Mesenchymal stem cell (in vitro differentiated cells and primary cell): ENCODE measurements around the gene IGFBP7.

Source experiments
- DNase-seq: peaks from one replicate; pipeline ENCODE4 v3.0.0-alpha.2; 2013
- H2AFZ ChIP-seq: one replicate; pipeline ENCODE4 v1.6.1; 2013; ENCODE audit warnings: low read depth, mild to moderate bottlenecking, control low read depth, inconsistent platforms, low read length, moderate library complexity
- H2AK5ac ChIP-seq: 2 replicates; pipeline ENCODE4 v1.6.1; 2013; ENCODE audit warnings: low read length, moderate library complexity, mild to moderate bottlenecking, inconsistent platforms; ENCODE audit not compliant: severe bottlenecking
- H2BK120ac ChIP-seq: one replicate; pipeline ENCODE4 v1.6.1; 2013; ENCODE audit warnings: low read depth, mild to moderate bottlenecking, inconsistent platforms, low read length, moderate library complexity
- H2BK12ac ChIP-seq, 2 experiments: one replicate each; pipeline ENCODE4 v1.6.1; 2013; ENCODE audit warnings: inconsistent platforms in 2 of 2, low read length in 2 of 2, mild to moderate bottlenecking in 2 of 2, moderate library complexity in 2 of 2, control low read depth in 1 of 2
- H2BK15ac ChIP-seq: one replicate; pipeline ENCODE4 v1.6.1; 2013; ENCODE audit warnings: mild to moderate bottlenecking, low read depth, inconsistent platforms; ENCODE audit not compliant: poor library complexity, severe bottlenecking
- H2BK5ac ChIP-seq: 2 replicates; pipeline ENCODE4 v1.6.1; 2013; ENCODE audit warnings: low read depth, mild to moderate bottlenecking, low read length, control low read depth, inconsistent platforms; ENCODE audit not compliant: poor library complexity, severe bottlenecking
- H3K14ac ChIP-seq, 2 experiments: one replicate each; pipeline ENCODE4 v1.6.1; 2013; ENCODE audit warnings: inconsistent platforms in 2 of 2, low read length in 2 of 2, control low read depth in 1 of 2, mild to moderate bottlenecking in 1 of 2, moderate library complexity in 1 of 2
- H3K18ac ChIP-seq, 2 experiments: one replicate each; pipeline ENCODE4 v1.6.1; 2013; ENCODE audit warnings: inconsistent platforms in 2 of 2, low read length in 2 of 2, control low read depth in 1 of 2, low read depth in 1 of 2, mild to moderate bottlenecking in 1 of 2
- H3K23ac ChIP-seq, 2 experiments: one replicate each; pipeline ENCODE4 v1.6.1; 2013; ENCODE audit warnings: inconsistent platforms in 2 of 2, low read length in 2 of 2, mild to moderate bottlenecking in 2 of 2, moderate library complexity in 2 of 2, control low read depth in 1 of 2
- H3K27ac ChIP-seq: 2 replicates; pipeline ENCODE4 v1.5.1; 2013; ENCODE audit warnings: mild to moderate bottlenecking, moderate library complexity, low read length, control low read depth, inconsistent platforms; ENCODE audit not compliant: poor library complexity, severe bottlenecking
- H3K27me3 ChIP-seq, 2 experiments: 2 replicates each; pipeline versions ENCODE4 v1.6.1 to v1.7.0; 2013; ENCODE audit warnings: low read length in 2 of 2, mild to moderate bottlenecking in 2 of 2, moderate library complexity in 2 of 2, control low read depth in 1 of 2, inconsistent platforms in 1 of 2; ENCODE audit not compliant: control insufficient read depth in 1 of 2, insufficient read depth in 1 of 2
- H3K36me3 ChIP-seq, 2 experiments: 2 replicates each; pipeline versions ENCODE4 v1.6.1 to v1.7.0; 2013; ENCODE audit warnings: low read length in 2 of 2, control low read depth in 1 of 2, inconsistent platforms in 1 of 2, low read depth in 1 of 2, mild to moderate bottlenecking in 1 of 2; ENCODE audit not compliant: insufficient read depth in 2 of 2, control insufficient read depth in 1 of 2
- H3K4ac ChIP-seq, 2 experiments: one replicate each; pipeline ENCODE4 v1.6.1; 2013; ENCODE audit warnings: inconsistent platforms in 2 of 2, low read length in 2 of 2, mild to moderate bottlenecking in 2 of 2, moderate library complexity in 2 of 2, control low read depth in 1 of 2, low read depth in 1 of 2
- H3K4me1 ChIP-seq: 2 replicates; pipeline ENCODE4 v1.6.1; 2013; ENCODE audit warnings: low read depth, low read length, control low read depth; ENCODE audit not compliant: control insufficient read depth, insufficient read depth
- H3K4me2 ChIP-seq: 2 replicates; pipeline ENCODE4 v1.6.1; 2013; ENCODE audit warnings: low read length, mild to moderate bottlenecking, inconsistent platforms; ENCODE audit not compliant: poor library complexity, severe bottlenecking
- H3K4me3 ChIP-seq, 2 experiments: 2 replicates each; pipeline versions ENCODE4 v1.5.1 to v1.7.0; 2013; ENCODE audit warnings: low read length in 2 of 2, mild to moderate bottlenecking in 2 of 2, control low read depth in 1 of 2, low read depth in 1 of 2; ENCODE audit not compliant: insufficient read depth in 1 of 2
- H3K79me1 ChIP-seq: replicated peaks from 2 replicates; pipeline ENCODE4 v1.6.1; 2013; ENCODE audit warnings: mild to moderate bottlenecking, control low read depth, low read length, inconsistent platforms; ENCODE audit not compliant: poor library complexity, severe bottlenecking
- H3K9ac ChIP-seq: 2 replicates; pipeline ENCODE4 v1.7.0; 2013; ENCODE audit warnings: mild to moderate bottlenecking, low read length, moderate library complexity
- H3K9me3 ChIP-seq: 2 replicates; pipeline ENCODE4 v1.7.0; 2013; ENCODE audit warnings: mild to moderate bottlenecking, low read length; ENCODE audit not compliant: control insufficient read depth
- H4K8ac ChIP-seq: one replicate; pipeline ENCODE4 v1.6.1; 2013; ENCODE audit warnings: inconsistent platforms, mild to moderate bottlenecking, low read length, moderate library complexity
- H4K91ac ChIP-seq: one replicate; pipeline ENCODE4 v1.6.1; 2013; ENCODE audit warnings: mild to moderate bottlenecking, low read length, inconsistent platforms
- WGBS: methylation state at CpG from one replicate; pipeline ENCODE4 v1.1.7; 2013; ENCODE audit warnings: mixed read lengths; 5-methylcytosine and 5-hydroxymethylcytosine counted together

The IGFBP7 gene

DNA sequence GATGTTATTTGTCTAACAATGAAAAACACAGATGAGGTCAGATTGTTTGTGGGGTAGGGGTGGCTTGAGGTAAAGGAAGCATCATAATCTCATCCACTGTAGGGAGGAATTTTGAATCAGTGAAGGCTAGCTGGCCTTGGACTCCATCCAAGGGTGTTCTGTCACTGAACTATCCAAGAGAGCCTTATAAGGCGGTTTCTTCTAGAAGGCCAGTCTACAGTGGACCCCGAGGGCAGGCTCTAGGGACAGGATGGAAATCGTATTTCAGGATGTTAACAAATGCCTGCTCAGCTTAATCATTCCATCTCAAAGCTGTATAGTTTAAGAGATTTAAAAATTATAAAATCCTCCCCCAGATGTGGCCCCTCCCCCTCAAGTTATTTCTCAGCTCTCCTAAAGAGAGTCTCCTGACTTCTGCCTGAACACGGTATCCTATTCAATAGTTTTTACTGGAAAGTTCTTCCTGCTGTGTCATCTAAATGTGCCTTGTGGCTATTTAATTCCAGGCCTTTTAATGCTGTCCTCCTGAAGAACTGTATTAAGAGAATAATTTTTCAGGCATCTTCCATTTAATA is 8.0 kb downstream of the IGFBP7 start:
- Histone ChIP-seq H3K4ac (no peak overlapping the region), H3K18ac (peak overlapping the region in 1 of 2 experiments; percentile 32), H2BK5ac (peak overlapping the region; percentile 85), H3K9me3 (no peaks in the 10 kb centered on the region), H3K9ac (peak overlapping the region; percentile 69), H2BK15ac (no peak overlapping the region), H2BK12ac (no peak overlapping the region), H3K23ac (no peak overlapping the region), H4K91ac (no peak overlapping the region), H3K27ac (peak overlapping the region; percentile 90), H2AFZ (no peak overlapping the region), H2BK120ac (no peak overlapping the region), H3K27me3 (no peaks in the 10 kb centered on the region), H3K79me1 (no peaks in the 10 kb centered on the region), H4K8ac (no peak overlapping the region), H3K14ac (no peak overlapping the region), H2AK5ac (no peak overlapping the region), H3K4me2 (peak overlapping the region; percentile 40), H3K4me3 (no peak overlapping the region), H3K4me1 (peaks cover 18% of the 10 kb centered on the region), H3K36me3 (peaks cover 0 to 24% of the 10 kb centered on the region in 2 experiments)
- WGBS = 20% methylated on average over 1 of the region's 4 CpGs
- peak; percentile 90 for DNase-seq

DNA sequence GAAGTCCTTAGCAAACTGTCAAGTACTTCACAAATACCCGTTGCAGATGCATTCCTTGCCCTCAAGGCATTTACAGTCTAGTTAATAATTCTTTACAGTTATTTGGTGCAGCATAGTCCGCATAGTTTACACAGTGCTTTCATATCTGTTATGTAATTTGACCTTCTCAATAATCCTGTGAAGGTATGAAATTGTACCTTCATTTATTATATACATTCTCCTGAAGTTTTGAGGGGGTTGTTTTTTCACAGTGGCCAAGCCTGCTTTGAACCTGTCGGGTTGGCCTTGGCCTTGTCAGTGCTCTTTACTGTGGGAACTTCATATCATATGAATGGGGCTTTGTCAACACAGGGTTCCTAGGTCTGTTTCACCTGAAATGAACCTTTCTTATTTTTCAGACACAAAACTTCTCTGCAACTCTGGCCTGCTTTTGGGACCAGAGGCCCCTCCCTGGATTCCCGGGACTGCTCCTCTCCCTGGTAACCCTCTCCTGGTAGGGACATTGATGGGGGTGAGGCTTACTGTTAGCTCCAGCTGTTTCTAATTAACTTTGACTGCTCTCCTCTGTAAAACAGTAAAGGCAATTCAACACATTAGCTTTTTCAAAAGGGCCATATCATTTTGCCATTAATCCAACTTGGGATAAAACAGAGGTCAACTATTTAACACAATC is 9.1 kb downstream of the IGFBP7 start:
- Histone ChIP-seq H3K4me2 (peak overlapping the region; percentile 25), H2BK5ac (peak overlapping the region; percentile 33), H3K18ac (peak overlapping the region in 1 of 2 experiments; percentile 7), H3K27ac (peak overlapping the region; percentile 90), H3K27me3 (no peaks in the 10 kb centered on the region), H3K36me3 (peaks cover 0 to 24% of the 10 kb centered on the region in 2 experiments), H3K4me1 (peaks cover 17% of the 10 kb centered on the region), H3K4ac (peak overlapping the region; percentile 60 to 68), H4K8ac (peak overlapping the region; percentile 19), H3K9me3 (no peaks in the 10 kb centered on the region), H2BK120ac (peak overlapping the region; percentile 89), H3K23ac (no peak overlapping the region), H2BK15ac (peak overlapping the region; percentile 73), H3K9ac (peak overlapping the region; percentile 69), H2BK12ac (no peak overlapping the region), H2AK5ac (peak overlapping the region; percentile 98), H2AFZ (no peak overlapping the region), H3K4me3 (no peak overlapping the region), H4K91ac (no peak overlapping the region), H3K79me1 (no peaks in the 10 kb centered on the region), H3K14ac (no peak overlapping the region)
- 69% methylated on average over 2 of the region's 4 CpGs for WGBS
- no peak for DNase-seq

DNA sequence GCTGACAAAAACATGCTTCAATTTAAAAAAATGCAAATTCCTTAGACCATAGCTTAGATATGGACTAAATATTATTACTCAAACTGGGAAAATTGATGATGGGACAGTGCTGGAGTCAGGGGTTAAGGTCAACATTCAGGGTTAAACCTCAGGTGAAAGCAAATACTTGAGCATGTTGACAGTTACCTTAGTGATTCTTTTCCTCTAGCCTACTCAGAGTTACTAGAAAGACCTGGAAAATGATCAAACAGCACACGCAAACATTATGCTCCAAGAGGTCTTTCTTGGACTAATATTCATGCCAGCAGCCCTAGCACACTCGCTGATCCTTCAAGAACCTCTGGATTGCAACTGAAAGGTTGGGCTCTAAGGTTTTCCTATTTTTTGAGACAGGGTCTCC is 10.8 kb downstream of the IGFBP7 start:
- no peak overlapping the region for H3K14ac ChIP-seq
- WGBS = 100% methylated on average over 2 of the region's 2 CpGs
- peaks cover 19% of the 10 kb centered on the region for H3K4me1 ChIP-seq
- no peak overlapping the region for H3K4ac ChIP-seq
- H3K4me2 ChIP-seq = no peak overlapping the region
- H2BK120ac ChIP-seq = peak overlapping the region; percentile 44
- H3K23ac ChIP-seq = no peak overlapping the region
- no peak overlapping the region for H2BK5ac ChIP-seq
- no peak overlapping the region for H2AFZ ChIP-seq
- peak overlapping the region in 1 of 2 experiments; percentile 72 for H3K18ac ChIP-seq
- H3K27ac ChIP-seq = peak overlapping the region; percentile 82
- no peaks in the 10 kb centered on the region for H3K9me3 ChIP-seq
- no peak for DNase-seq
- no peak overlapping the region for H3K4me3 ChIP-seq
- H2BK12ac ChIP-seq = no peak overlapping the region
- no peak overlapping the region for H4K91ac ChIP-seq
- peaks cover 0 to 21% of the 10 kb centered on the region in 2 experiments for H3K36me3 ChIP-seq
- H2BK15ac ChIP-seq = no peak overlapping the region
- no peaks in the 10 kb centered on the region for H3K79me1 ChIP-seq
- no peak overlapping the region for H2AK5ac ChIP-seq
- H3K9ac ChIP-seq = no peak overlapping the region
- no peak overlapping the region for H4K8ac ChIP-seq
- H3K27me3 ChIP-seq = no peaks in the 10 kb centered on the region

- Histone ChIP-seq H3K27me3 (no peaks in the 10 kb centered on the region), H4K8ac (no peak overlapping the region), H2BK15ac (no peak overlapping the region), H2AK5ac (no peak overlapping the region), H3K18ac (peak overlapping the region in 1 of 2 experiments; percentile 72), H3K36me3 (peaks cover 0 to 21% of the 10 kb centered on the region in 2 experiments), H3K4ac (no peak overlapping the region), H3K4me2 (no peak overlapping the region), H2BK5ac (no peak overlapping the region), H3K23ac (no peak overlapping the region), H3K4me1 (peaks cover 22% of the 10 kb centered on the region), H4K91ac (no peak overlapping the region), H3K79me1 (no peaks in the 10 kb centered on the region), H3K4me3 (no peak overlapping the region), H3K14ac (no peak overlapping the region), H3K9me3 (no peaks in the 10 kb centered on the region), H3K9ac (no peak overlapping the region), H2BK12ac (no peak overlapping the region), H2AFZ (no peak overlapping the region), H3K27ac (peak overlapping the region; percentile 82), H2BK120ac (peak overlapping the region; percentile 21)
- peak; percentile 92 for DNase-seq
Observed at GRCh38 chr4:57098941-57099340, 11.2 kb downstream of the IGFBP7 start.
